Mesodermal cell (in vitro differentiated cells): Measurements from ENCODE around the gene KRT78. TPM values are rescaled to one million over a fixed set of nuclear protein-coding genes. Genes with fewer than 3 reads are reported as not detected.
"Not testable (repeated sequence)": the region's sequence is repeated elsewhere in the genome, so short reads cannot be mapped to it uniquely, and the experiment has no call there.

Experiments
- H3K27ac ChIP-seq: 2 replicates; pipeline ENCODE4 v1.7.0; 2013; ENCODE audit warnings: mild to moderate bottlenecking, low read depth, low read length, moderate library complexity; ENCODE audit not compliant: severe bottlenecking
- H3K36me3 ChIP-seq: 2 replicates; pipeline ENCODE4 v1.7.1; 2013; ENCODE audit warnings: mild to moderate bottlenecking, low read length, moderate library complexity; ENCODE audit not compliant: control insufficient read depth, insufficient read depth
- H3K4me1 ChIP-seq: one replicate; pipeline ENCODE4 v1.7.1; 2013; ENCODE audit warnings: mild to moderate bottlenecking, low read length; ENCODE audit not compliant: insufficient read depth, control insufficient read depth, poor library complexity, severe bottlenecking
- H3K4me3 ChIP-seq: 2 replicates; pipeline ENCODE4 v1.7.0; 2013; ENCODE audit warnings: low read length, control low read depth, mild to moderate bottlenecking; ENCODE audit not compliant: insufficient read depth, poor library complexity, severe bottlenecking; ENCODE audit errors: extremely low read depth
- H3K9me3 ChIP-seq: 2 replicates; pipeline ENCODE4 v1.7.1; 2013; ENCODE audit warnings: mild to moderate bottlenecking, low read length, moderate library complexity; ENCODE audit not compliant: control insufficient read depth
- WGBS, 2 experiments: methylation state at CpG; one replicate each; pipeline ENCODE4 v1.1.5; 2013; ENCODE audit warnings: missing lambda C conversion rate in 2 of 2; ENCODE audit not compliant: insufficient coverage in 2 of 2; 5-methylcytosine and 5-hydroxymethylcytosine counted together
- polyA plus RNA-seq, 2 experiments: library from polyadenylated mRNA; stranded (reverse); fragments of 50-300 nt; gene quantifications; one replicate each; pipeline ENCODE4 v1.2.3, GENCODE V29; 2013

Gene KRT78, protein sequence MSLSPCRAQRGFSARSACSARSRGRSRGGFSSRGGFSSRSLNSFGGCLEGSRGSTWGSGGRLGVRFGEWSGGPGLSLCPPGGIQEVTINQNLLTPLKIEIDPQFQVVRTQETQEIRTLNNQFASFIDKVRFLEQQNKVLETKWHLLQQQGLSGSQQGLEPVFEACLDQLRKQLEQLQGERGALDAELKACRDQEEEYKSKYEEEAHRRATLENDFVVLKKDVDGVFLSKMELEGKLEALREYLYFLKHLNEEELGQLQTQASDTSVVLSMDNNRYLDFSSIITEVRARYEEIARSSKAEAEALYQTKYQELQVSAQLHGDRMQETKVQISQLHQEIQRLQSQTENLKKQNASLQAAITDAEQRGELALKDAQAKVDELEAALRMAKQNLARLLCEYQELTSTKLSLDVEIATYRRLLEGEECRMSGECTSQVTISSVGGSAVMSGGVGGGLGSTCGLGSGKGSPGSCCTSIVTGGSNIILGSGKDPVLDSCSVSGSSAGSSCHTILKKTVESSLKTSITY
- not detected for polyA plus RNA-seq (2013, experiment 1 of 2)
- not detected for polyA plus RNA-seq (2013, experiment 2 of 2)

- Histone ChIP-seq H3K27ac (no peak within 1 kb of the TSS), H3K9me3 (no peaks in the 10 kb centered on the region), H3K4me3 (no peak within 1 kb of the TSS), H3K36me3 (no peaks in the 10 kb centered on the region), H3K4me1 (no peaks in the 10 kb centered on the region)
- WGBS, 2 experiments = 93 to 97% methylated on average over 13 to 14 of the region's 16 CpGs
Measured at GRCh38 chr12:52848661-52849255, at the start of gene KRT78. Gene KRT78 (minus strand): TSS chr12:52848994. CDS start chr12:52848930, 64 bp downstream.

GRCh38 chr12:52896190-52897100 is 47.7 kb upstream of the KRT78 start:
- WGBS, 2 experiments = 90 to 94% methylated on average over 2 of the region's 3 CpGs
- H3K4me3 ChIP-seq = no peak overlapping the region
- peaks cover 49% of the 10 kb centered on the region for H3K36me3 ChIP-seq
- H3K9me3 ChIP-seq = no peaks in the 10 kb centered on the region
- H3K4me1 ChIP-seq = peaks cover 16% of the 10 kb centered on the region
- peak overlapping the region; percentile 69 for H3K27ac ChIP-seq

DNA sequence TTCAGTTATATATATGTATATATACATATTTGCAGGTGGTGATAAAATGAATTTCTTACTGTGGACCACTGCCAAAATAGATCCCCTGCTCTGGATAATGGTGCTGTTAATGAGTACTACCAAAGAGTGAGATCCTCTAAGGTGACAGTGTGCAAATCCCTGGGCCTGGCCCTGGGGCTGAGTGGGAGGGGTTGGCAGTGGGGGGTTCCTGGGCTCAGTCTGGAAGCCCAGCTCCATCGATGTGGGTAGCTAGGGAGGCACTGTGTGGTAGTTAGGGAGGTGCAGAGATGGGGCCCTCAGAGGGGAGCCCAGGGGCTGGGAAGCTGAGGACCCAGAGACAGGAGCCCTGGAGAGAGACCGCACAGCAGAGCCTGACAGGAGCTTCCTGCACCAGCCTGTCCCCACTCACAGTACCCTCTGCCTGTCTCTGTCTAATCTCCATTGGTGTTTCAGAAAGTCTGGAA is 47.0 kb upstream of the KRT78 start:
- no peak overlapping the region for H3K4me3 ChIP-seq
- 61 to 64% methylated on average over 2 of the region's 2 CpGs for WGBS, 2 experiments
- H3K4me1 ChIP-seq = peaks cover 9% of the 10 kb centered on the region
- no peaks in the 10 kb centered on the region for H3K9me3 ChIP-seq
- H3K27ac ChIP-seq = peak overlapping the region; percentile 69
- peaks cover 42% of the 10 kb centered on the region for H3K36me3 ChIP-seq

DNA sequence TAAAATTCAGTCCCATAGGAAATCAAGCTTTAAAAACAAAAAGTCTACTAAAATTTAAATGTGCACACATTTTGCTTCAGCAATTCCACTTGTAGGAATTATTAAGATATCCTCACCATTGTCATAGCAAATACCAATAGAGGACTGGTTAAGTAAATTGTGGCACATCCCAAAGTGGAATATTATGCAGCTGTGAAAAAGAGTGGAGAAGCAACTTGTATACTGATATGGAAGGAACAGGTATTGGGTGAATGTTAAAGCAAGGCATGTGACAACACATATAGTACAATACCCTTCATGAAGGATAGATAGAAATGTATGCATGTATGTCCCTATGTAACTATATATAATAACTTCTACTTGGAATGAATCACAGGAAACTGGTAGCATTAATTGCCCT is 44.2 kb upstream of the KRT78 start:
- Histone ChIP-seq H3K9me3 (no peaks in the 10 kb centered on the region), H3K4me1 (peaks cover 2% of the 10 kb centered on the region), H3K36me3 (peaks cover 15% of the 10 kb centered on the region), H3K27ac (no peak overlapping the region), H3K4me3 (no peak overlapping the region)

DNA sequence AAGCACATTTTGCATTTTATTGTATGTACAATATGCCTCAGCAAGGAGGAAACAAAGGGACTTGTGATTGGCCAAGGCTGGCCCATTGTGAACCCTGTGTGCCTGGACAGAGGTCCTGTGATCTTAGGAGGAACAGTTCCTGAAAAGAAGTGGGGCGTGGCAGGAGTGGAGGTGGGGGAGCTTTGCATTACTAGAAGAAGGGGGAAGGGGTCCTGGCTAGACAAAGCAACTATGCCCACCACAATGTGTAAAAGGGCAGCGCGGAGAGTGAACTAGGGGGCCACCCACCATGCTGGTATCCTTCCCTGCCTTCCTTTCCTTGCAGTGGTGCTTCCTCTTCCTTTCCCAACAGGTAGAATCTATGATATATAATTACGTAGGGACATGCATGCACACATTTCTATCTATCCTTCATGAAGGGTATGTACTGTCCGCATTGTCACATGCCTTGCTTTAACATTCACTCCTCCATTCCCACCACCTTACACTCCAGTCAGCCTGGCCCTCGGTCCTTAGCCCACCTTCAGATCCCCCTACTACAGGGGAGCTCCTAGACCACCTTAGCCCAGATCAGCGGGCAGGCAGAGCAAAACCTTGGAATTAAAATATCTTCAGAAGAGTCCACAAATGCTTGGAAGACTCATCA is 43.5 kb upstream of the KRT78 start:
- Histone ChIP-seq H3K36me3 (peaks cover 8% of the 10 kb centered on the region), H3K27ac (no peak overlapping the region), H3K4me3 (no peak overlapping the region), H3K9me3 (no peaks in the 10 kb centered on the region), H3K4me1 (peaks cover 5% of the 10 kb centered on the region)
- WGBS, 2 experiments = 96 to 97% methylated on average over 4 of the region's 7 CpGs

DNA sequence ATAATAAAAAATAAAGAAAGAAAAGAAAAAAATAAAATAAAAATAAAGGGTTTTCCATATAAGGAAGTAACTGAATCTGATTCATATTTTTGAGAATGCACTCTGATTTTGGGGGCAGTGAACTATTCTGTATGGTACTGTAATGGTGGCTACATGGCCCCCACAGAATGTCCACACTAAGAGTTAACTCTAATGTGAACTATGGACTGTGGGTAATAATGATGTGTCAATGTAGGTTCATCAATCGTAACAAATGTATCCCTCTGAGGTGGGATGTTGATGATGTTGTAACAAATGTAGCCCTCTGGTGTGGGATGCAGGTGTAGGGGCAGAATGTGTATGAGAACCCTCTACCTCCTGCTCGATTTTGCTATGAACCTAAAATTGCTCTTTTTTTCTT is 42.2 kb upstream of the KRT78 start:
- H3K4me3 ChIP-seq = no peak overlapping the region
- no peak overlapping the region for H3K27ac ChIP-seq
- 80% methylated on average over 1 of the region's 2 CpGs; no CpG with 5 or more reads in 1 of the 2 experiments for WGBS, 2 experiments
- no peaks in the 10 kb centered on the region for H3K9me3 ChIP-seq
- no peaks in the 10 kb centered on the region for H3K36me3 ChIP-seq
- H3K4me1 ChIP-seq = peaks cover 5% of the 10 kb centered on the region

DNA sequence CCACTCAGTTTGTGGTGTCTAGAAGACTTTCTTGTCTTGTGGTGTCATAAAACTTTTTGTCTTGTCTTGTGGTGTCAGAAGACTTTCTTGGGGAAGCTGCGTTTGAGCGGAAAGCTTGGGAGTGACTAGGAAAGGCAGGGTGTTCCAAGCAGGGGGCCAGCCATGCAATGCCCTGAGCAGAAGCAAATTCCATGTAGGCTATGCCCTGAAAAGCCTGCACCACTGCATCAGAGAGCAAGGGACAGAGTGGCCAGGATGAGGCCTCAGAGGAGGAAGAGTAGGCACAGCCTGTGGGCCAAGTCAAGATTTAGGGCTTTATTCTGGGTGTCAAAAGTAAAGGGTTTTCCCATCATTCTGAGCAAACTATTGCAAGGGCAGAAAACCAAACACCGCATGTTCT is 41.6 kb upstream of the KRT78 start:
- no peak overlapping the region for H3K4me3 ChIP-seq
- no peaks in the 10 kb centered on the region for H3K36me3 ChIP-seq
- peaks cover 5% of the 10 kb centered on the region for H3K4me1 ChIP-seq
- H3K27ac ChIP-seq = no peak overlapping the region
- no peaks in the 10 kb centered on the region for H3K9me3 ChIP-seq
- 84 to 100% methylated on average over 2 to 3 of the region's 3 CpGs for WGBS, 2 experiments

- WGBS, 2 experiments = 29 to 38% methylated on average over 8 to 11 of the region's 13 CpGs
- H3K4me3 ChIP-seq = no peak overlapping the region
- peak overlapping the region; percentile 82 for H3K27ac ChIP-seq
- H3K36me3 ChIP-seq = no peaks in the 10 kb centered on the region
- H3K9me3 ChIP-seq = no peaks in the 10 kb centered on the region
- H3K4me1 ChIP-seq = peaks cover 16% of the 10 kb centered on the region
Measured at GRCh38 chr12:52884526-52885293, 35.9 kb upstream of the KRT78 start.

- H3K27ac ChIP-seq, H3K4me3 ChIP-seq, H3K9me3 ChIP-seq, H3K36me3 ChIP-seq: not testable (repeated sequence)
- 80 to 85% methylated on average over 2 to 3 of the region's 8 CpGs for WGBS, 2 experiments
- peaks cover 23% of the 10 kb centered on the region for H3K4me1 ChIP-seq
Measured at GRCh38 chr12:52880499-52880898, 31.7 kb upstream of the KRT78 start.
